GM12873 (cell line): Measurements from ENCODE around the gene MAP3K15.

ENCODE experiments used
- CTCF ChIP-seq: IDR thresholded peaks from 2 replicates; pipeline ENCODE4 v1.5.1; 2012; ENCODE audit warnings: low read depth, mild to moderate bottlenecking, moderate library complexity, low read length, control low read depth; ENCODE audit not compliant: insufficient read depth; ENCODE audit errors: missing control alignments

MAP3K15 gene

GRCh38 chrX:19440713-19441112 is 74.6 kb downstream of the MAP3K15 start:
- TF ChIP-seq CTCF: no peak

GRCh38 chrX:19410259-19410658 is 105.0 kb downstream of the MAP3K15 start:
- TF ChIP-seq CTCF: no peak

- no peak for TF ChIP-seq CTCF
Observed at GRCh38 chrX:19403696-19404095, 111.6 kb downstream of the MAP3K15 start.

- no peak for TF ChIP-seq CTCF
Observed at GRCh38 chrX:19392703-19393102, 122.6 kb downstream of the MAP3K15 start.

- no peak for TF ChIP-seq CTCF
Observed at GRCh38 chrX:19392078-19392477, 123.2 kb downstream of the MAP3K15 start.

GRCh38 chrX:19389227-19389845 is 126.0 kb downstream of the MAP3K15 start:
- TF ChIP-seq CTCF: no peak

GRCh38 chrX:19388741-19389140 is 126.6 kb downstream of the MAP3K15 start:
- no peak for TF ChIP-seq CTCF
